WTC11 (cell line): Measurements from ENCODE around the gene WFDC9. TPM values are rescaled to one million over a fixed set of nuclear protein-coding genes. Genes with fewer than 3 reads are reported as not detected.

Experiments used
- ATAC-seq: fragments of 200-7000 bp; cut with Tn5 transposase; 2 replicates; pipeline ENCODE4 v1.10.0; 2021; ENCODE audit warnings: mild to moderate bottlenecking, moderate library complexity
- CTCF ChIA-PET: fragments of 300-600 bp; sonication (Branson Sonifier 250); formaldehyde crosslinking; loops from one replicate; lab custom pipeline; 2021; ENCODE audit warnings: antibody characterized with exemption; lab: Charles Lee
- POLR2A ChIA-PET: fragments of 350-600 bp; sonication (Branson Sonifier 250); formaldehyde crosslinking; loops from one replicate; lab custom pipeline; 2021; ENCODE audit warnings: antibody characterized with exemption; lab: Charles Lee
- DNase-seq: peaks from one replicate; pipeline ENCODE4 v3.0.0; 2021; ENCODE audit warnings: low spot score
- H3K27ac Mint-ChIP-seq: 2 replicates; pipeline ENCODE4 v1.8.0; 2021; ENCODE audit warnings: mixed read lengths
- H3K27me3 Mint-ChIP-seq: 2 replicates; pipeline ENCODE4 v1.8.0; 2021; ENCODE audit warnings: low read depth, mild to moderate bottlenecking, moderate library complexity, mixed read lengths
- H3K36me3 Mint-ChIP-seq: 2 replicates; pipeline ENCODE4 v1.8.0; 2021; ENCODE audit warnings: mixed read lengths
- H3K4me1 Mint-ChIP-seq: 2 replicates; pipeline ENCODE4 v1.8.0; 2022; ENCODE audit warnings: mixed read lengths
- H3K4me3 Mint-ChIP-seq: 2 replicates; pipeline ENCODE4 v1.8.0; 2021; ENCODE audit warnings: mild to moderate bottlenecking, moderate library complexity, mixed read lengths
- H3K9me3 Mint-ChIP-seq: 2 replicates; pipeline ENCODE4 v1.8.0; 2021; ENCODE audit warnings: mixed read lengths
- AR ChIP-seq: fragments of 250-450 bp; sonication (Bioruptor Pico); IDR thresholded peaks from 2 replicates; pipeline ENCODE4 v1.9.0; 2021; ENCODE audit warnings: mild to moderate bottlenecking
- ATF1 ChIP-seq: sonication (generic); formaldehyde crosslinking; IDR thresholded peaks from 2 replicates; pipeline ENCODE4 v1.8.1; 2023; ENCODE audit warnings: mild to moderate bottlenecking, moderate library complexity, missing genetic modification reagents
- ATF3 ChIP-seq: sonication (generic); formaldehyde crosslinking; conservative IDR thresholded peaks from 2 replicates; pipeline ENCODE4 v1.8.1; 2022; ENCODE audit warnings: mild to moderate bottlenecking, missing genetic modification reagents
- CDX4 ChIP-seq: fragments of 250-450 bp; sonication (Bioruptor Pico); IDR thresholded peaks from 2 replicates; pipeline ENCODE4 v1.9.0; 2021; ENCODE audit warnings: moderate library complexity, mild to moderate bottlenecking, inconsistent platforms, borderline replicate concordance
- CTCF ChIP-seq: fragments of 200-600 bp; IDR thresholded peaks from 2 replicates; pipeline ENCODE4 v1.8.0; 2022; ENCODE audit warnings: antibody characterized with exemption
- ERG ChIP-seq: fragments of 250-450 bp; sonication (Bioruptor Pico); IDR thresholded peaks from 2 replicates; pipeline ENCODE4 v1.8.0; 2021; ENCODE audit warnings: mild to moderate bottlenecking
- FOXP4 ChIP-seq: sonication (generic); formaldehyde crosslinking; IDR thresholded peaks from 2 replicates; pipeline ENCODE4 v1.8.0; 2022; ENCODE audit warnings: mild to moderate bottlenecking, missing genetic modification reagents
- SMAD4 ChIP-seq: sonication (generic); formaldehyde crosslinking; IDR thresholded peaks from 2 replicates; pipeline ENCODE4 v1.8.0; 2022; ENCODE audit warnings: mild to moderate bottlenecking, missing genetic modification reagents
- ZNF281 ChIP-seq: sonication (generic); formaldehyde crosslinking; IDR thresholded peaks from 2 replicates; pipeline ENCODE4 v1.8.0; 2023; ENCODE audit warnings: mild to moderate bottlenecking, missing genetic modification reagents
- ZNF416 ChIP-seq: fragments of 250-450 bp; sonication (Bioruptor Pico); IDR thresholded peaks from 2 replicates; pipeline ENCODE4 v1.9.0; 2021; ENCODE audit warnings: mild to moderate bottlenecking, inconsistent platforms
- total RNA-seq: library from RNA; stranded (reverse); gene quantifications from 3 replicates; pipeline ENCODE4 v1.2.3, GENCODE V29; 2021

Gene WFDC9
- total RNA-seq, 1 experiment from 2014 or later = not detected

- no peak for ATAC-seq
- Mint-ChIP-seq H3K36me3 (peaks cover 15% of the 10 kb centered on the region), H3K4me3 (no peak overlapping the region), H3K27me3 (peaks cover 5% of the 10 kb centered on the region; the same call in 1 of the 2 replicates), H3K27ac (no peak overlapping the region), H3K9me3 (peaks cover 30% of the 10 kb centered on the region), H3K4me1 (peaks cover 10% of the 10 kb centered on the region)
- ChIA-PET POLR2A (no interaction called here), CTCF (interaction anchor here (0.6 to 2.5 kb wide), 3 partner anchors 36 to 178 kb away, joined by 3 to 16 read pairs (median 4); partner anchors contain the start of gene WFDC10A)
- no peak for DNase-seq
- TF ChIP-seq ERG (no peak), FOXP4 (CRISPR knock-in tag) (no peak), ATF1 (CRISPR knock-in tag) (no peak), SMAD4 (CRISPR knock-in tag) (no peak), ZNF281 (CRISPR knock-in tag) (no peak), CDX4 (no peak), ZNF416 (CRISPR knock-in tag) (no peak), AR (no peak)
These were observed 37.6 kb downstream of the WFDC9 start for GRCh38 chr20:45593498-45593897.

- no peak overlapping the region for H3K4me3 Mint-ChIP-seq
- DNase-seq (no peak), ATAC-seq (peak; percentile 79)
- H3K27ac Mint-ChIP-seq = no peak overlapping the region
- H3K4me1 Mint-ChIP-seq = peaks cover 10% of the 10 kb centered on the region
- peak; percentile 22; the same call in 1 of the 2 replicates for TF ChIP-seq CTCF
- no peak for TF ChIP-seq ATF3
- peaks cover 5% of the 10 kb centered on the region; the same call in 1 of the 2 replicates for H3K27me3 Mint-ChIP-seq
- peaks cover 34% of the 10 kb centered on the region for H3K9me3 Mint-ChIP-seq
- POLR2A ChIA-PET = interaction anchor here (1.0 kb wide), 1 partner anchor 178 kb away, joined by 3 read pairs; no protein-coding TSS in a partner anchor
- H3K36me3 Mint-ChIP-seq = peaks cover 15% of the 10 kb centered on the region
- CTCF ChIA-PET = interaction anchor here (0.6 to 2.5 kb wide), 3 partner anchors 37 to 179 kb away, joined by 3 to 16 read pairs (median 4); partner anchors contain the start of gene WFDC10A
These were observed 38.4 kb downstream of the WFDC9 start for GRCh38 chr20:45592574-45593189.
